ENCODE measurements around the gene ACVR1C.
"Not testable (repeated sequence)": the region's sequence is repeated elsewhere in the genome, so short reads cannot be mapped to it uniquely, and the experiment has no call there.

DNA sequence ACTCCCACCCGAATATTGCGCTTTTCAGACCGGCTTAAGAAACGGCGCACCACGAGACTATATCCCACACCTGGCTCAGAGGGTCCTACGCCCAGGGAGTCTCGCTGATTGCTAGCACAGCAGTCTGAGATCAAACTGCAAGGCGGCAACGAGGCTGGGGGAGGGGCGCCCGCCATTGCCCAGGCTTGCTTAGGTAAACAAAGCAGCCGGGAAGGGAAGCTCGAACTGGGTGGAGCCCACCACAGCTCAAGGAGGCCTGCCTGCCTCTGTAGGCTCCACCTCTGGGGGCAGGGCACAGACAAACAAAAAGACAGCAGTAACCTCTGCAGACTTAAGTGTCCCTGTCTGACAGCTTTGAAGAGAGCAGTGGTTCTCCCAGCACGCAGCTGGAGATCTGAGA, 62.0 kb downstream of the ACVR1C start:
- TF ChIP-seq, protein P1, sequence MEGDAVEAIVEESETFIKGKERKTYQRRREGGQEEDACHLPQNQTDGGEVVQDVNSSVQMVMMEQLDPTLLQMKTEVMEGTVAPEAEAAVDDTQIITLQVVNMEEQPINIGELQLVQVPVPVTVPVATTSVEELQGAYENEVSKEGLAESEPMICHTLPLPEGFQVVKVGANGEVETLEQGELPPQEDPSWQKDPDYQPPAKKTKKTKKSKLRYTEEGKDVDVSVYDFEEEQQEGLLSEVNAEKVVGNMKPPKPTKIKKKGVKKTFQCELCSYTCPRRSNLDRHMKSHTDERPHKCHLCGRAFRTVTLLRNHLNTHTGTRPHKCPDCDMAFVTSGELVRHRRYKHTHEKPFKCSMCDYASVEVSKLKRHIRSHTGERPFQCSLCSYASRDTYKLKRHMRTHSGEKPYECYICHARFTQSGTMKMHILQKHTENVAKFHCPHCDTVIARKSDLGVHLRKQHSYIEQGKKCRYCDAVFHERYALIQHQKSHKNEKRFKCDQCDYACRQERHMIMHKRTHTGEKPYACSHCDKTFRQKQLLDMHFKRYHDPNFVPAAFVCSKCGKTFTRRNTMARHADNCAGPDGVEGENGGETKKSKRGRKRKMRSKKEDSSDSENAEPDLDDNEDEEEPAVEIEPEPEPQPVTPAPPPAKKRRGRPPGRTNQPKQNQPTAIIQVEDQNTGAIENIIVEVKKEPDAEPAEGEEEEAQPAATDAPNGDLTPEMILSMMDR (IDR thresholded peaks at IDR 0.05; ENCODE audit: poor library complexity) = not testable (repeated sequence)
- not testable (repeated sequence) for TF ChIP-seq EZH2 (IDR thresholded peaks at IDR 0.05; ENCODE audit: borderline replicate concordance)

All from hepatocyte (in vitro differentiated cells).